NK-92 treated with Interleukin-12 subunit alpha and Interleukin-12 subunit beta, amount 100 ng/mL, for 24 hours (cell line): ENCODE results near the gene TENM4.
"Not testable (repeated sequence)": the region's sequence is repeated elsewhere in the genome, so short reads cannot be mapped to it uniquely, and the experiment has no call there.

ENCODE experiments used
- DNase-seq: peaks from one replicate; lab custom pipeline; 2025; lab: John Stamatoyannopoulos, UW

Gene TENM4

DNA sequence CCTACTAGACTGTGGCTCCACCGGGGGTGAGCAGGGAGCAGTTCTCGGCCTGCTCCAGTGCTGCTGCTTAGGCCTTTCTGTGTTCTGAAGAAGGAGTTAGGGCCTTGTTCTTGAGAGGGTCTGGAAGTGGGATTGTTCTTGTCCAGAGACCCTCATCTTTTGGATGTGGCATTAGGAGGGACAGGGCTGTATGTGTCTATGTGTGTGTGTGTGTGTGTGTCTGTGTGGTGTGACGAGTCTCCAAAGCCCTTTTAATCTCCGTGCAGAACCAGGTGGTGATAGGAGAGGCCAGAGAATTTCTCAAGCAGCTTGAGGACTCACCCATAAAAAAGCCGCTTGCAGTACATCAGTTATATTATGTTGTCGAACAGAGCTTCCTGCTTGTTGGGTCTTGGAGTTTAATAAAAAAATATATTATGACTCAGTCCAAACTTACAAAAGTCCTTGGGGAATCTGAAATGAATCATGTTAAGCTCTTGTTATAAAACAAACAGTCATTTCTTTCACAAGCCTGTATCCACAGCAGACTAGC is 196.5 kb downstream of the TENM4 start:
- DNase-seq: no peak

DNA sequence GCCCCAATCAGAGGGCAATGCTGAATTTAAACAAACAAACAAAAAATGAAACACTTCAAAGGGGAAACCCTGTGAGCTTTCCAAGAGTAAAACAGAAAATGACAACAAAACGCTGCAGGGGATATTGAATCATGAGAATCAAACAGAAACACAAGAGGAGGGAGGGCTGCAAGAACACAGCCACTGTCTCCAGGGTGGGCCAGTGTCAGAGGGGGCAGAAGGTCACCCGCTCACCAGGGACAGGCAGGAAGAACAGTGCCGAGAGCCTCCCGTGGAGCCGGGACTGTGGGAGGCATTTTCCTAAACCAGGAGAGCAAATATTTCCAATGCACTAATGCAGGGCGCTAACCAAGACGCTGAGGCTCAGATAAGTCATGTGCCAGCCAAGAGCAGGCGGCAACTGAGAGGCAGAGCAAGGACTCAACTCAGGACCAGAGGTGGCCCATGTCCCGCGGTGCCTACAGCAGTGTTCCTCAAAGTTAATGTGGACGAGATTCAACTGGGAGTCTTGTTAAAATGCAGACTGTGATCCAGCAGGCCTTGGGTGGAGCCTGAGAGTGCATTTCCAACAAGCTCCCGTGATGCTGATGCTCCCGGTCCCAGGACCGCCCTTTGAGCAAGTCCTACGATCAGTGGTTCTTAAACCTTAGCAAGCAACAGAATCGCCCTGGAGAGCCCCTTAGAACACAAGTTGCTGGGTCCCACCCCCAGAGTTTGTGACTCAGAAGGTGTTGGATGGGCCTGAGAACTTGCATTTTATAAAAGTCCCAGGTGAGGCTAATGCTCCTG is 197.2 kb downstream of the TENM4 start:
- DNase-seq: no peak

DNA sequence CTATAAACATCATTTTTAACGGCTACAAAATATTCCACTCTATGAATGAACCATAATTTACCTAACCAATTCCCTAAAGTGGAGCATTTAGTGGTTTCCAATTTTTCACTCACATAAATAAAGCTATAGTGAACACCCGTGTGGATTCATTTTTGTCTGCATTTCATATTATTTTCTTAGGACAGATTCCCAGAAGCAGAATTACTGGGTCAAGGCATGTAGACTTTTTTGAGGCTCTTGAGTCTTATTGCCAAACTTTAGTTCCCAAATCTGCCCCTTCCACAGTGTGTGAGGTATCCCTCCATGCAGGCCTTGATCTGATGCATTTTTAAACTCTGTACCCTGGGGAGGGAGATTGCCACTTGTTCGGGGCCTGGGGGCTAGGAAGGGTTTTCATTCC is 198.2 kb downstream of the TENM4 start:
- DNase-seq: no peak

DNA sequence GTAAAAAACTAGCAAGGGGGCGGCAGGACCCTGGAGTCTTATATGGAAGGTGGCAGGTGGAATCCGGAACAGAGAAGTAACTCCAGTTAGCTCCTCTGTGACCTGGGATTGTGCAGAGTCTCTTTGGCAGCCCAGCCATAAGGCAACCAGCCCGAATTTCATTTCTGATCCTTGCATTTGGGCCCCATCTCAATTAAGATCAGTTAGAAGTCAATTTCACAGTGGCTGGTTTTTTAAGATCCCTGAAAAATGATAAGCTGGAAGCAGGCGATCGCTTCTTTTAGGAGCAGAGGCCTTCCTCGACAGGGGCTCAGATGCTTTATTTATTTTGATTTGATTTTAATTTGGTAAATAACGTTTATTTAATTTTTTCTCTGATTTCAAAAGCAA is 199.0 kb downstream of the TENM4 start:
- DNase-seq: no peak

DNA sequence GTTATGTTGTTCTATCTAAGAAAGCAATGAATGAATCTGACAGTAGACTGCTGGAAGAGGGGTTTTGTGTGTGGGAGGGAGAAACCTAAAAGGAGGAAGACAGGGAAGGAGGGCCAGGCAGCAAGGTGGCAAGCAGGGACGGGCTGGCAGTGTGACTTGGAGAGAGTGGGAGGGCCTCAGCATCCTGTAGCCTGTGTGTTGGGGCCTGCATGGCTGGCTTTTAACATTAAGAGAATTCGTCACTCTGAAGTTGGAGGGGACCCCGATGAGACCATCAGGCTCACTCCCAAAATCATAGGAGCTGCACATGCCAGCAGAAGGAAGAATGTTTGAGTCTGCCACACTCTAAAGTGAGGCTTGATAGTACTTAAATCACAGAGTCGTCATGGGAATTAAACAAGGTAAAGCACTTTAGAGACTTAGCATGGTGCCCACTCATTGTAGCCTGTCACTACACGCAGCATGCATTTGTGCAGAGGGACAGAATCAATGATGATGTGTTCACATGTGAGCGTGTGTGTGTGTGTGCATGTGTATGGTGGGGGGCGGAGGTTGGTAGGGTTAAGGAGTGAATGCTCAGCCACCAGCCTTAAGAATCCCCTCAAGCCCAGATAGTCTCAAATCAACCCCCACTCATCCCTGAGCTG is 199.5 kb downstream of the TENM4 start:
- no peak for DNase-seq

DNA sequence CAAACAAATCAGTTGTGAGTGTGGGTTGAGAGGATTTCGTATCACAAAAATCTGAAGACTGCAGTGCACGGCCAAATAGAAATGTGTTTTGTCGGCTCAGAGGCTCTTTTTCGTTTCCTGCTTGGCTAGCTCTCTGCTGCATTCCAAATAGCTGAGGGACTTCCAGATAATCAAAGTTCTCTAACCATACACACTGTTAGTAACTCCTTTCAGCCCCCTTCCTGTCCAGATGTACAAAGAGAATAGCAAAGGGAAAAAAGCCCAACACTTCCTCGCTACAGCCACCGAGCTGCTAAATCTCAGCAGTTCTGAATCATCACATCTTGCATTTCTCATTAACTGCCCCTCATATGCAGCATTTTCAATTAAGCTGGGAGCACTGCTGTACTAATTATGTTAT is 203.1 kb downstream of the TENM4 start:
- no peak for DNase-seq

DNA sequence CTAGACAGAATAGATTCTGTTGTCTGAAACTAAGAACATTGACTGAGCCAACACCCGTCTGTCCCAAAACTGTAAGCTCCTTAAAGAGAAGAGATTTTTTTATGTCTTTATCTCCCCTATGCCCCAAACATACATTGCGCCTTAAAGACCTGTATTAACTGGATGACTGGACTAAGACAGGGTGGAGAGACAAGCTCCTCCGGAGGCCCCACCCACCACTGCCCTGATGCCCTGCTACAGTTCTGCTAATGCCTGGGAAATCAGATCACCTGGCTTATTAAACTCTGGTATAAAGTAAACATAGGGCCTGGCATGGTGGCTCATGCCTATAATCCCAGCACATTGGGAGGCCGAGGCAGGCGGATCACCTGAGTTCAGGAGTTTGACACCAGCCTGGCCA is 203.7 kb downstream of the TENM4 start:
- DNase-seq: no peak

DNA sequence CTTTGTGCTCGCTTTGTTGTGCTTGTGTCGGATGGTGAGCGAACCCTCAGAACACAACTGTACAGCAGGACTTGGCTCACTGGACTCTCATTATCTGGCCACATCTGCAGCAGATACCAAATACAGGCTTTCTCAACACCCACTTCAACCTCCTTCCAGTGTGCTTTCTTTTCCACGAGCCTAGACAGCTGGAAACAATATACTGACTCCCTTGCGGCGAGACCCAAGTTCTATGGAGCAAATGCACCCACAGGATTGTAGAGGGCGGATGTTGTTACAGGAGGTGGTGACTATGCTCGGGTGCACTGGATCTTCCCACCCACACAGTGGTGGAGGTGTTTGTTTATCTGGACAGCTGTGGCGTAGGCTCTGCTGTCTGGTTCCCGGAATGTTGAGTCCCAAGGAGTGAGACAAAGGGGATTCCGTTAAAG is 204.3 kb downstream of the TENM4 start:
- DNase-seq: no peak

DNA sequence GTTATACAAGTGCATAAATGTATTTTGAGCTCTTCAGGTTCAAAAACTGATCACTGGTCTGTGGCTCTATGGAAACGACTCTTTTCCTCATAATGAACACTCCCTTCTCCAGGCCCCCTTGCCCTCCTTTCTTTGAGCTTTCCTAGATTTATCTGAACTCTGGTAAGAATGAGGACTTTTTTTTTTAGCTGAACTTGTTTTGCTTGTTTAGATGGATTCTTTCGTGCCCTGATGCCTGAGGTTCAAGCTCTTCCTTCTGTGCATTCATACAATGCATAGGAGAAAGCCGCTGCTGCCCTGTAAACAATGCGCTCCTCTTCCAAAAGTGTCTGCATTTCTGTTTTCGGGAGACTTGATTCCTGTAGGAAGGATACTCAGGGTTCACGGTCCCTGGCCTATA is 205.1 kb downstream of the TENM4 start:
- no peak for DNase-seq

DNA sequence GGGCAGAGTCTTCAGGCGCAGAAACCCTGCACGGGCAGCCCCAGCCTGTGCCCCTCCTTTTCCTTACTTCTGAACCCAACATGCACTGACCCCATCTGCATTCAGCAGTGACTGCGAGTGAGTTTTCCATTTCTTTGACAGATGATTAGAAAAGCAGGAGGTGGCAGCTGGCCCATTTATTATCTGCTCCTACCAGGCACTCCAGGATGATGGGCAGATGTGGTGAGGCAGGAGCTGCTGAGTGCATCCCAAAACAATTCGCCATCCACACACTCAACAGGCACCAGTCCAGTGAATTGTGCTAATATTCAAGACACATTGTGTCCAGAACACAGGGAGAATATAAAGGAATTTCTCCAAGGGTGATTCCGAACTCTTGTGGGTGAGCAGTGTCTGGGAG is 208.5 kb downstream of the TENM4 start:
- DNase-seq: no peak

DNA sequence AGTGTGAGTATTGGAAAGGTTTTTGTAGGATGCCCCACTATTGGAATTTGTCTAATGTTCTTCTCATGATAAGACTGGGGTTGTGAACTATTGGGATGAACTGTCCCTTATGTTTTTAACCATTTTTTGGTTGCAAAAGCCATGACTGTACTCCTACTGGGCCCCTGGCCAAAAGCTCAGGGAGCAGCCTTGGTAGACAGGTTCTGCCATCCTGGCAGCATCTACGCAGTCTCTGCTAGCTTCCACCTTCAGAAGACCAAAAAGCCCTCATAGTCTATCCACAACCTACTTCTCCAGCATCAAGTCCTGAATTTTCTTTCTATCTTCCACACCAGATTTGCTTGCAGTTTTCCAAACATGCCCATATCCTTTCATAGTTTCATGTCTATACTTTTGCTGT is 211.8 kb downstream of the TENM4 start:
- no peak for DNase-seq

DNA sequence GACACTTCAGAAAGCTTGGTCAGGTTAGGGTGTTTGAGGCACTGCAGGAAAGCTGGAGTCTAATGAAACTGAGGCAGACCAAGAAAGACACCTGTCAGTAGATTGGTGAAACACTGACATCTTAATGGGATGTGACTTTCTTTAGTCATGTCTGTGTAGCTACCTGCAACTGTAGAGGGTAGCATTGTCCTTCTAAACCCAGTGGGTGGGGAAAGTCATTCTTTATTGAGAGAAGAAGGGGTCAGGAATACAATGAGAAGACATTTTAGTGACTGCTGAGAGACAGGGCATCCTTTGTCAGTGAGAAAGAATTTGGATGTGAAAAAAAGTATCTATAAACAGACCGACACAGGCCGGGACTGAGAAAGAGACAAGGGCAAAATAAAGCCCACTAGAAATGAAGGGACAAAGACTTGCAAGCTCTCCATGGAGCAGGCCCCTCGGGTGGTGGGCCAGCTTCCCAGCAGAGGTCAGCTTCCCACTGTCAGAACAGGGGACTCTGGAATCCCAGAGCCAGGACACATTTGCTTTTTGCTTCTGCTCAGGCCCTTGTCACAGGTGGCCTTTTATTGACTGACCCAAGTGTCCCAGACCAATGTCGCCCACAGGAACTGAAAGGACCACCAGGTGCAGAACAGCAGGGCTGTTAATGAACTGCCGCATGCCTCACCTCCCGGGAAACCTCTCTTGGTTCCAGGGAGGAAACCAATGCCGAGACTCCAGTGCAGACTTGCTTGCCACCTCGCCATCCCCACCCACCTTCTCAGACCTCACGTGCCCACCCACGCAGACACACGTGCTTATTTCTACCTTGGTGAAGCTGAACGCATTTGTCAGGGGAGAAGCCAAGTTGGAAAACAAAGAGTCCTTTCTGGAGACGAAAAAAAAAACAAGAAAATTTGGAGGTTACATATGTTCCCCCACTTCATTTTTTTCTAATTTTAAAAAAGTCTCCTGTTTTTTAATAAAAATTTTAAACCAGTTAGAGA is 212.8 kb downstream of the TENM4 start:
- DNase-seq: no peak

DNA sequence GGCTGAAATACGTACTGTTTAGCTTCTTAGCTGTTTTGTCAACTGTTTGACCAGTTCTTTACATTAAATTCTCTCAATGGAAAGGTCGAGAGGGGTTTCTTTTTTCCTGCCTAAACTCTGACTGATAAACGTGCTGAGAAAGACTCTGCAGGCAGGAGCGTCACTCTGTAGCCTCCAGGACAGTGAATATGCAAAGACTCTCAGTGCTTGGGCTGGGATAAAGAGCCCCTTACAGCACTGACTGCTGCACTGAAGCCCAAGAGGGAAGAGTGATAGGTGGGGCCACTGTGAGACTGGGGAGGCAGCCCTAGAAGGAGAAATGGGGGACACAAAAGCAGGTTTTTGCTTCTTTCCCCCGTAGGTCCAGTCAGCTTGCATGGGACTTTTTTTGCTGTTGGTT is 213.5 kb downstream of the TENM4 start:
- no peak for DNase-seq

DNA sequence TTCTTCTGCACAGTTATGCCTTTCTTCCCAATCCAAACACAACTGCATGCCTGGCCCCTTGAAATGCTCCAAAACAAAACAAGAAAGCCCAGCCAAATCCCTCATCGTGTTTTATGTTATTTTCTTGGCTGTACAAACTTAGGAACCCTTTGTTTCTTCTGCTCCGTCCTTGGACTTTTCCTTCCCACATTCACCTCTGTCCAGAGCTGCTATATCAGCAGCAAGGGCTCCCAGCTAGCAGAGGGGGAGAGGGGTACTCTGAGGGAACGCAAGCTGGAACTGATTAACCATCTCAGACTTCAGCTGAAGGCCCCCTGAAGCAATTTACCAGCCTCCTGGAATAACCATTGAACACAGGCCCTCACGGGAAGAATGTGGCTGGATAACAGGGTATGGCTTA is 214.7 kb downstream of the TENM4 start:
- no peak for DNase-seq

DNA sequence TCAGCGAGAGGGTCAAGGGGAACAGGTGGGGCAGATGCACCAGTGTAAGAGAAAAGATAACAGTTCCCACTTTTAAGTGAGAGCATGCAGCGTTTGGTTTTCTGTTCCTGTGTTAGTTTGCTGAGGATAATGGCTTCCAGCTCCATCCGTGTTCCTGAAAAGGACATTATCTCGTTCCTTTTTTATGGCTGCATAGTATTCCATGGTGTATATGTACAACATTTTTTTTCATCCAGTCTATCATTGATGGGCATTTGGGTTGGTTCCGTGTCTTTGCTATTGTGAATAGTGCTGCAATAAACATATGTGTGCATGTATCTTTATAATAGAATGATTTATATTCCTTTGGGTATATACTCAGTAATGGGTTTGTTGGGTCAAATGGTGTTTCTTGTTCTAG is 218.7 kb downstream of the TENM4 start:
- not testable (repeated sequence) for DNase-seq

DNA sequence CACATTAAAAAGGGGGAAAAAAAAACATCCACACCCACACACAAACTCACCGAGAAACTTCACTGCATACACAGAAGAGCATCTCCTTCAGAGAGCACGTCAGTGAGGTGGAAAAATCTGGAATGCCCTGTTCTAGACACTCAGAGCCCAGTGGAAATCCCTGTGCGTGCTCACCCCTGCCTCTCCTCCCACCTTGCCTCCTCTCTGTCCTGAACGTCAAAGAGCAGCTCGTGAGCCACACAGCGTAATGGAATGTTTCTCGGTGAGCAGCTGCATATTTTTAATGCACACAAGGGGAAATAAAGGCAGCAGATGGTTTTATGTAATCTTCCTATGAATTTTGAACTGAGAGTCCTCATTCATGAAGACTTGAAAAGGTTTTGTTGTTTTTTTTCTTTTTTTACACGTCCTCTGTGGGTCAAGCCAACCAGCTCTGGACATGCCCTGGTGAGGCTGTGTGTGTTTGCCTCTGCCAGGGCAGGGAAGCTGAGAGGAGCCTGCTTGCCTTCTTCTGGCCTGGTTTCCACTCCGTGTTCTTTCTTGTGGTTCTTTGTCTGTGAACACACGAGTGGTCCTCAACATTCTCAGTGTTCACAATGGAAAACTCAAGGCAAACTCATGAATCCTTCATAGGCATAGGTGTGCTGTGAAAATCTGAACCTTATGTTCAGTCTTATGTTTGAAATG is 219.2 kb downstream of the TENM4 start:
- DNase-seq: no peak

DNA sequence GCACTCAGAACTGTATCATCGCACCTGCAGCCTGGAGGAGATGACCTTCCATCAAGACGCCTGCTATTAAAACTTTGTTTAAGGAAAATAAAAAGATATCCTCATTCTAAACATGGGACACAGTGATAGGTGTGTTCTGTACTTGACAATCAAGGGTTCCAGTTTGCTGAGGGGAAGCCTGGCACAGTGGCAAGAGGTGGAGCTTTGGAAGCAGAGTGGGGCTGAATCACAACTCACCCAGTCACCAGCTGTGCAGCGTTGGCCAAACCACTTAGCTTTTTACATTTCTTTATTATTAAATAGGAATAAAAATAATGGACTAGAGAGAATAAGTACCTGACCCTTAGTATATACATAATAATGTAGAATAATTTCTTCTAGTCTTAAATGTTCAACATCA is 220.7 kb downstream of the TENM4 start:
- DNase-seq: no peak

DNA sequence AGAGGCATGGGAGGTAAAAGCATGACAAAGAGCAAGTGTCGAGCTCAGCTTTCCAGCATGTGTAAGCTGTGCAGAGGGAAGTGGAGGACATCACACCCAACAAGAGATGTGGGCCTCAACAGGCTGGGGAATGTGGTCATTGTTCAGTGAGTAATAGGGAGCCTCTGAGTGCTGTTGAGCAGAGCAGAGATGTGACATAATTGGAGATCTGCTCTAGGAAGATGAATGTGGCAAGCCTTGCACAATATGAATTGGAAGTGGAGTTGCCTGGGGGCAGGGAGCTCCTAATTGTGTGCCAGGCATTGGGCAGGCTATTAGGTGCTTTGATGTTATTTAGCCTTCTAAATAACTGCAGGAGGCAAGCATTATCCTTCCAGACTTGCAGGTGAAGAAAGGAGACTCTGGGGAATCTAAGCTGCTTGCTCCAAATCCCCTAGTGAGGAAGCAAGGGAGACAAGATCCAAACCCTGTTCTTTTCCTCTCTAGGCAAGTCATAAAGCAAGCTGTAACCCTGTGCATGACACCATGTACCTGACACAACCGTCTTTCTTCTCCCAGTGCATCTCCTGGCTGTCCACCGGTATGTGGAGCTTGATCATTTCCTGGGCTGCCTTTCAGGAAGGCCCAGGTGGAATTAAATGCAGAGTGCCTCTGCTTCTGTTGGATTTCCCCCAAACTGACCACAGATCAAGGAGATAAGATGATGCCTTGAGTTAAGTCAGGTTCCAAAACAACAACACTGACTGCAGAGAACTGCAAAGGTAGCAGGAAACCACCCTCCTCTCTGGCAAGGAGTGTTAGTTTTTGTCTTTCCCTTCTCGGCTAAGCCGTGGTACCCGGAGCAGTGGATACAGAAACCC is 221.4 kb downstream of the TENM4 start:
- DNase-seq: no peak

DNA sequence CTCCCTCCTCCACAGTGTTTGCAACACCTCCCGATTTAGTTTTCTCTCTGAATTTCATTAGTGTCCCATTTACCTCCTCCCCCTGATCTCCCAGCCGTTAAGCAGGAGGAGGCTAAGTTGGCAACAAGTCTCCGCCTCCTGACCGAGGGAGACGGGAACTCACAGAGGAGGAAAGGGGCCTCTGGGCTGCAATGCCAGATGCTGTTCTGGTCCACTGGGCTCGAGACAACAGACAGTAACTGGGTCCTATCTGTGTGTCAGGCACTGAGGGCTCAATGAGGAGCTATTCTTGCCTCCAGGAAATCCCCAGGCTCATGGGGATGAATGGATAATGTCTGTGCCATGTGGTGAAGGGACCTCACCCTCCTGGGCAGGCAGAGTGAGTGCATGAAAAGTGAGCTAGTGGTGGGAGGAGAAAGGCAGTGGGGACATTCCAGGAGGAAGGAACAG is 228.1 kb downstream of the TENM4 start:
- no peak for DNase-seq

DNA sequence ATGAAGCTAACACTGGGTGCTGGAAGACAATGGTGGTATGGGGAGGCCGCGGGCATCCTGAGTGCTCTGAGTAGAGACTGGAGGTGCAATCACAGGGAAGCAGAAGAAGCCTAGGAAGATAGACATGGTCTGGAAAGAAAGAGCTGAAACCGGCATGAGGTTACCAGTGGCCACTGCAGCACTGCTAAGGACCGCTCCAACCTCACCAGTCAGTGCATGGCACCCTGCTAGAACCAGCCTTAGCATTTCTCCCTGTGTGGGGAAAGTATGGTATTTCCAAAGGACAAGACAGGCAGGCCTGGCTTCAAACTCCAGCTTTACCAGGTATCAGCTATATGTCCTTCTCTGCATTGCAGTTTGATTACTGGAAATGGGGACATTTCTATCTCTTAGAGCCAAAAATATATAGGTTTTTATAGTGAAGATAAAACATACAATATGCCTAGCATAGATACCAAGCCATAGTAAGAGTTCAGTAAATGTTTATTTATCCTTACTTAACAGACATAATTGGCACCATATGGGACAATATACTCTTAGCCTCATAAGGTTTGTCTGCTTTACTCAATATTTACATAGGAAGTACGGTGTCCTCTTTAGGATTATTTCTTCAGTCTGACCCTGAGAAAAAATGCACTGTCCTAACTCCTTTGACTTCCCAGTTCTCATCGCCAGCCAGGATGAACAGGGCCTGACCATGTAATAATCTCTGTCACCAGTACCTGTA is 231.1 kb downstream of the TENM4 start:
- DNase-seq: no peak
